Erythroblast (primary cell): ENCODE data around the gene NR2C2.

Experiments
- DNase-seq, 2 experiments: peaks; one replicate each; lab custom pipeline; 2025; lab: John Stamatoyannopoulos, UW
- GATA1 ChIP-seq: IDR thresholded peaks from 2 replicates; pipeline ENCODE4 v1.6.1; 2011; ENCODE audit warnings: low read depth, mild to moderate bottlenecking, control low read depth, low read length, moderate library complexity
- POLR2A ChIP-seq: IDR thresholded peaks from 2 replicates; pipeline ENCODE4 v1.6.1; 2011; ENCODE audit warnings: mild to moderate bottlenecking, low read length

The NR2C2 gene

GRCh38 chr3:15060029-15060428, 112.6 kb downstream of the NR2C2 start:
- no peak for DNase-seq
- TF ChIP-seq POLR2A, result no peak
- TF ChIP-seq GATA1, result no peak

GRCh38 chr3:15063238-15063637, 115.9 kb downstream of the NR2C2 start:
- DNase-seq, result peak in 1 of 2 experiments; percentile 11
- TF ChIP-seq POLR2A, result no peak
- no peak for TF ChIP-seq GATA1

- no peak for TF ChIP-seq POLR2A
- TF ChIP-seq GATA1, result no peak
- DNase-seq, result peak; percentile 29 to 43
Observed at GRCh38 chr3:15063656-15064286, 116.4 kb downstream of the NR2C2 start.

GRCh38 chr3:15064299-15064834, 117.0 kb downstream of the NR2C2 start:
- TF ChIP-seq POLR2A (no peak), GATA1 (no peak)
- DNase-seq, result peak; percentile 63 to 66

GRCh38 chr3:15064835-15065549, 117.6 kb downstream of the NR2C2 start, which contains the start of gene MRPS25:
Gene MRPS25, minus strand, starts transcription at chr3:15065315. Its CDS starts 121 bp downstream, at chr3:15065194.
- TF ChIP-seq POLR2A, result peak; percentile 94
- TF ChIP-seq GATA1, result no peak
- DNase-seq, result peak; percentile 93 to 94

- no peak for TF ChIP-seq GATA1
- TF ChIP-seq POLR2A, result no peak
Observed at GRCh38 chr3:15065550-15066007, 118.2 kb downstream of the NR2C2 start.

GRCh38 chr3:15066467-15066866, 119.1 kb downstream of the NR2C2 start:
- DNase-seq, result no peak
- TF ChIP-seq POLR2A (no peak), GATA1 (no peak)

More at GRCh38 chr3:15065550-15066007, 118.2 kb downstream of the NR2C2 start:
- DNase-seq, result no peak

- no peak for DNase-seq
- TF ChIP-seq GATA1 (no peak), POLR2A (no peak)
Observed at GRCh38 chr3:15069441-15069840, 122.1 kb downstream of the NR2C2 start.

- TF ChIP-seq GATA1 (no peak), POLR2A (no peak)
- no peak for DNase-seq
Observed at GRCh38 chr3:15071699-15072098, 124.3 kb downstream of the NR2C2 start.

GRCh38 chr3:15074500-15074899, 127.1 kb downstream of the NR2C2 start:
- no peak for DNase-seq
- no peak for TF ChIP-seq POLR2A

GRCh38 chr3:15079091-15079490, 131.7 kb downstream of the NR2C2 start:
- DNase-seq, result no peak
- TF ChIP-seq POLR2A (no peak), GATA1 (no peak)

GRCh38 chr3:15081960-15082664, 134.7 kb downstream of the NR2C2 start:
- DNase-seq, result no peak
- TF ChIP-seq GATA1 (no peak), POLR2A (no peak)

GRCh38 chr3:15083252-15083651, 135.9 kb downstream of the NR2C2 start:
- TF ChIP-seq POLR2A (no peak), GATA1 (no peak)
- DNase-seq, result no peak

- TF ChIP-seq GATA1 (no peak), POLR2A (no peak)
- DNase-seq, result no peak
Observed at GRCh38 chr3:15086263-15086662, 138.9 kb downstream of the NR2C2 start.

GRCh38 chr3:15086699-15087098, 139.3 kb downstream of the NR2C2 start:
- no peak for DNase-seq
- TF ChIP-seq POLR2A (no peak), GATA1 (no peak)
